Caki2 (cell line): Measurements from ENCODE around the gene RGS7. TPM values are rescaled to one million over a fixed set of nuclear protein-coding genes. Genes with fewer than 3 reads are reported as not detected.
"Not testable (repeated sequence)": the region's sequence is repeated elsewhere in the genome, so short reads cannot be mapped to it uniquely, and the experiment has no call there.

Experiments used
- DNase-seq: peaks from one replicate; pipeline ENCODE4 v3.0.0-alpha.2; 2015; ENCODE audit warnings: low read depth
- in situ Hi-C: cut with HindIII; loops from 2 replicates; pipeline ENCODE4 v1.10.0; 2016; ENCODE audit warnings: low sequenced_read_pairs, low pct_unique_long_range_greater_than_20kb, mixed read lengths
- total RNA-seq: library from RNA; depleted of rRNA; stranded (reverse); fragments of >200 nt; shearing (Covaris generic); gene quantifications from 2 replicates; pipeline ENCODE4 v1.2.3, GENCODE V29; 2014; ENCODE audit warnings: low replicate concordance

RGS7 gene
- total RNA-seq, 1 experiment from 2014 or later: 0.98 TPM

- in situ Hi-C loops: no loop called here
- no peak for DNase-seq
Observed at GRCh38 chr1:240808381-240808780, 548.6 kb downstream of the RGS7 start.

- in situ Hi-C loops: no loop called here
- DNase-seq: no peak
Observed at GRCh38 chr1:240806200-240806745, 550.7 kb downstream of the RGS7 start.

DNA sequence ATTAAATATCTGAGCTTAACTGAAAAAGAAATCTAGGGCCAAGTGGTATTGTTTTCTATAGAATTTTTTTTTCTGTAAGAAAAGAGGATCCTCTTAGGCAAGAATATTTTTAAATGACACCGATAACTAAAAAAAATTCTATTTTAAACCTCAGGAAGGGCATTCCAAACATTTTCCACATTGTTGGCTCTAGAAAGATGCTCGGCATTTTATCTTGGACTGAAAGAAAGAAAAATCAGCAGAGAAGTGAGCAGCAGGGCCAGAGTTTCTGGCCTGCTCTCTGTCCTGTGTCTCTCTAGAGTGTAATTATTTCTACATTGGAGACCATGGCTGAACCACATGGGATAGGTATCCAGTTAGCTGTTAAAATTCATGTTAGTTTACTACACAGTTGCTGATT is 552.5 kb downstream of the RGS7 start:
- in situ Hi-C loops: no loop called here
- DNase-seq: no peak

- in situ Hi-C loops: no loop called here
- DNase-seq: peak; percentile 22
Observed at GRCh38 chr1:240803151-240803550, 553.9 kb downstream of the RGS7 start.

DNA sequence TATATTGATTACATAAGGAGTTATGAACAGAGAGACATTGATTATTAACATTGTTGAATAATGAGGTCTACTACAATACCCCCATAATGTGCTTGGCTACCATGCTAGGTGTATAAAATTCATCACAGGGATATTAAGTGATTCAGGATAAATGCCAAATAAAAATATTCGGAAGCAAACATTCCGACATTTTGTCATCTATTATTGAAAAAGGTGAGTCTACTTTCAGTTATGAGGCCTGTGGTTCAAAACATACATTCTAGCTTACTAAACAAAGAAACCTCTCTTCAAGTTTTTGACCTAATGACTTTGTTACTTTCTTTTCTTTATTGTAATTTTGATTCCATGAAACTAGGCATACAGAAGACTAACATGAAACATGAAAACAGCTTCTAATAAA is 554.7 kb downstream of the RGS7 start:
- in situ Hi-C loops: no loop called here
- DNase-seq: no peak

- no peak for DNase-seq
- in situ Hi-C loops: no loop called here
Observed at GRCh38 chr1:240801442-240801841, 555.6 kb downstream of the RGS7 start.

GRCh38 chr1:240800291-240800690 is 556.7 kb downstream of the RGS7 start:
- in situ Hi-C loops: no loop called here
- no peak for DNase-seq

- peak; percentile 62 for DNase-seq
- in situ Hi-C loops: no loop called here
Observed at GRCh38 chr1:240797050-240797449, 560.0 kb downstream of the RGS7 start.

DNA sequence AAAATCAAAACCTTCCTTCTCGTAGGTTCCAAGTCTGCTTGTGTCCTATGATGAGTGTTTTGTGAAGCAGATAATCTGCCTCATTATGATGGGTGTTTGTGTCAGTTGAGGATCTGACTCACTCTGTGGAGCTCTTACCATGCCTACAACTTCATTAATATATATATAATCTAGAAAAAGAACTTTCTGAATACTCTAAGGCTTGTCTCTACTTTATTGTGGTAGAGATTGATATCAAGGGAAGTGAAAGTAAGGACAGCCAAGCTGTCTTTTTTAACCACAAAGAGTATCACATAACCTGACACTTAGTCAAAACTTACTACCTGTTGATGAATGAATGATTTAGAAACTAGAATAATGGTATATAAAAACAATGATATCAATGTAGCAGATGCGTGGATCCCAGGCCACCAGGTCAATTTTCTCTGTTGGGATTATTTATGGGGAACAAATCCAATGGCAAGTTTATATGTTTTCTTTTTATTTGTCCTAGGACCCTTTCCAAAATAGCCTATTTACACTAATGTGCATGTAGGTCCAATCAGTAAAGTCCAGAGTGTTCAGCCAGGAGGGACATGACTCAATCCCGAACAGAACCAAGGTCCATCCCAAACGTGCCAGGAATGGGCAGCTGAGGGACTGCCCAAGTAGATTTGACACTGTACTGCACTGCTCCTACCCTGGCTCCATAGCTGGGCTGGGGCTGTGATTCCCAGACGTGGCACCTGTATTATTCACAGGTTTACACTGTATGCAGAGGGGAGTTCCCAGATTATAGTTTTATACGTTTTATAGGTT is 562.8 kb downstream of the RGS7 start:
- no peak for DNase-seq
- in situ Hi-C loops: no loop called here

GRCh38 chr1:240792915-240793529 is 564.0 kb downstream of the RGS7 start:
- in situ Hi-C loops: no loop called here
- no peak for DNase-seq

DNA sequence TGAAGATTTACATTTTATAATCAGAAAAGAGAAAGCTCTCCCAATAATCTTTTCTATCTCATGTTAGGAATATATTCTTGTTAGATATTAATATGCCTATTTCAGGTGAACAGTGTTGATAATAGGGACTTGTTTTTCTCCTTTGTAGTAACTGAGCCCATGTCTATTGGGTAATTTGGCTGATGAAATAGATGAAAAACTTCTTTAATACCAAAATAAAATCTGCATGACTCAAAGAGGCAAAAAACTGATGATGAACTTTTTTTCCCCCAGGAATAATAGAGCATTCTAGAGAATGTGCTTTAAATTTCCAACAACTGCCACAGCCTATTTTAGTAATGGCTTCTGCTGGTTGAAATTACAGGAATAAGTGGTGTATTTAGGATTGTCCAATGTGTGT is 566.1 kb downstream of the RGS7 start:
- no peak for DNase-seq
- in situ Hi-C loops: no loop called here

DNA sequence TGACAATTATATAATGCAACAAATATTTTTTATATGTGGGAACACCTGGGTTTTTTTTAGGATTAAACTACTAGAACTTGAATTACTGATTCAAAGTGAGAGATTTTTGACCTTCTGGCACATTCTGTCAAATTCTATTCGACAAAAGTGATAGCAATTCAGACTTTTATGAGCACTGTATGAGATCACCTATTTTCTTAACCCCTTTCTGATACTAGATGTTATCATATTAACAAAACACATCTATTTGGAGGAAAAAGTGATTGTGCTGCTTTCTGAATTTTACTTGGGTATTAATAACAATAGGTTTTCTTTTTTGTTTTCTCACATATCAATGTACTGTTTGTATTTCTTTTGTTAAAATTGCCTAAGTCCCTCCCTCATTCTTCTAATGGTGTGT is 570.1 kb downstream of the RGS7 start:
- in situ Hi-C loops: no loop called here
- no peak for DNase-seq

GRCh38 chr1:240784776-240785175 is 572.2 kb downstream of the RGS7 start:
- DNase-seq: no peak
- in situ Hi-C loops: no loop called here

- peak; percentile 17 for DNase-seq
- in situ Hi-C loops: not testable (repeated sequence)
Observed at GRCh38 chr1:240783728-240784137, 573.3 kb downstream of the RGS7 start.

DNA sequence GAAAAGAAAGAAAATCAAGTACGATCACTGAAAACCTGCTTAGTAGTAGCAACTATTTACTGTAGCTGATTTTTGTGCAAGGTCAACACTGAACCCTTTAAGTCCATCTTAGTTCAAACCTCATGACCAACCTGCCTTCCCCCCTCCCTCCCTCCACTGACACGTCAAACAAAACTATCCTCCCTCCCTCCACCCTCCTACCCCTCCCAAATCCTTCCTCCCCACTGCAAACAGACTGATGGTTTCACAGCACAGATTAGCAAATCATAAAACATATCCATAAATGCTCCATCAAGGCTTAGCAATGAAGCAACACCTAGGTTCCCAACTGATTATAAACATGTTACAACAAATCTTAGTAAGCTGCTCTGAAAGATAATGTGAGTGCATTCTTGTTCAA is 580.8 kb downstream of the RGS7 start:
- DNase-seq: no peak
- in situ Hi-C loops: no loop called here

- no peak for DNase-seq
Observed at GRCh38 chr1:240772131-240772530, 584.9 kb downstream of the RGS7 start.

DNA sequence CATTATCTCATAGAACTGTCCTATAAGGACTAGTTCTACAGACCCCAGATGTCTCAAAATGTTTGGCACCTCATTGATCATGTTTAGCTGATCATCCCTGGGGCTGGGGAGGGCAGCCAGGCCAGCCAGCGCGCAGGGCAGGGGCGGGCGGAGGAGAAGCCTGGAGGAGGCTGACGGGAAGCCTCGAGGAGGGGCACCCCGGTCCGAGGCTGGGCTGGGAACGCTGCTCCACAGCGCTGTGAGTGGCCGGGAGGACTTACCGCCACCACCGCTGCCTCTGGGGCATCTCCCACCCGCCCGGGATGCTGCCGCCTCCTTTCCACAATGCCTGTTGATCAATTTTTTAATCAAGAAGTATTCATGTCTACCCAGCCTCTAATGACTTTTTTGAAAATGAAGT is 585.6 kb downstream of the RGS7 start:
- in situ Hi-C loops: no loop called here
- DNase-seq: no peak

More at GRCh38 chr1:240772131-240772530, 584.9 kb downstream of the RGS7 start:
- in situ Hi-C loops: no loop called here

GRCh38 chr1:240768979-240769378 is 588.0 kb downstream of the RGS7 start:
- DNase-seq: no peak
- in situ Hi-C loops: no loop called here

DNA sequence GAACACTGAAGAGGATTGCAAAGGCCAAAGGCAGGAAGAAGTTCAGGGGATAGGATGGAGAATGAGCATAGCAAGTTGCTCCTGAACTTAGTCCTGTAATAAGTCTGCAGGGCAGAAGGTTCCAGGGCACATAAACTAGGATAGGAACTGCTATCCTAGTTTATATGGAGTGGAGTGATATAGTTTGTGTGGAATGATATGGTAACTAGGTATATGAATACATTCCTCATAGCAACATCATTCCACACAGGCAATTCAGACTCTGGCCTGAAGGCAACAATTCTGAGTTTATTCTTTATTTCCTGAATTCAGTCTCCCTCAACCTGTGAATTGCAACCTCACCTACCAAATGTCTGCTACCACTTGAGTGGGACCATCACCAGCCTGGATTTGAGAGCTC is 590.2 kb downstream of the RGS7 start:
- in situ Hi-C loops: no loop called here
- DNase-seq: no peak
